Tibial nerve (tissue), 4 donors: ENCODE results near the gene GLRX. TPM values are rescaled to one million over a fixed set of nuclear protein-coding genes. Genes with fewer than 3 reads are reported as not detected.
A peak's percentile ranks its signal among the peaks of the same experiment; 100 is the strongest.

Experiments
- DNase-seq, 2 donors: peaks; one replicate each; pipeline ENCODE4 v3.0.0-alpha.2; 2019; ENCODE audit warnings: low spot score in 2 of 2
- H3K27ac ChIP-seq, 4 donors: fragments of 200-600 bp; sonication (generic) in 3 of 4; one replicate each; pipeline ENCODE4 v1.5.1; 2017 to 2019; ENCODE audit warnings: mild to moderate bottlenecking in 1 of 4
- H3K27me3 ChIP-seq, 2 donors: fragments of 200-600 bp; sonication (generic) in 1 of 2; one replicate each; pipeline versions ENCODE4 v1.5.1 to v1.6.0; 2017 to 2019
- H3K36me3 ChIP-seq, 3 donors: fragments of 200-600 bp; sonication (generic); one replicate each; pipeline ENCODE4 v1.5.1; 2018 to 2019
- H3K4me1 ChIP-seq, 4 donors: fragments of 200-600 bp; sonication (generic) in 3 of 4; one replicate each; pipeline ENCODE4 v1.5.1; 2017 to 2019
- H3K4me3 ChIP-seq, 4 donors: fragments of 200-600 bp; sonication (generic) in 3 of 4; one replicate each; pipeline ENCODE4 v1.5.1; 2017 to 2019; ENCODE audit warnings: mild to moderate bottlenecking in 1 of 4, moderate library complexity in 1 of 4
- H3K9me3 ChIP-seq, 4 donors: fragments of 200-600 bp; sonication (generic) in 3 of 4; one replicate each; pipeline ENCODE4 v1.5.1; 2017 to 2019
- EP300 ChIP-seq, 2 donors: sonication (generic); formaldehyde crosslinking; IDR thresholded peaks; one replicate each; pipeline ENCODE4 v1.6.1; 2017; ENCODE audit warnings: antibody characterized with exemption in 2 of 2, mild to moderate bottlenecking in 1 of 2
- POLR2A ChIP-seq, 2 donors: fragments of 450-650 bp; IDR thresholded peaks; one replicate each; pipeline ENCODE4 v1.6.1; 2017; ENCODE audit warnings: antibody characterized with exemption in 2 of 2, mild to moderate bottlenecking in 2 of 2, moderate library complexity in 2 of 2
- WGBS, 2 donors: methylation state at CpG; one replicate each; pipeline ENCODE4 v1.1.5; 2018; 5-methylcytosine and 5-hydroxymethylcytosine counted together
- total RNA-seq, 4 donors: library from RNA; depleted of rRNA; stranded (reverse); fragments of >200 nt; gene quantifications; one replicate each; pipeline ENCODE4 v1.1.0, GENCODE V29; 2016
- TF ChIP-seq, protein P1 (sequence below), 5 experiments: fragments of 200-600 bp in 3 of 5; fragments of 450-650 bp in 2 of 5; sonication (generic) in 3 of 5; IDR thresholded peaks; one replicate each; pipeline ENCODE4 v1.5.1; 2016 to 2019; ENCODE audit warnings: antibody characterized with exemption in 5 of 5, mild to moderate bottlenecking in 3 of 5, moderate library complexity in 2 of 5

Gene GLRX
- total RNA-seq, 4 donors from 2014 or later: 15.3 to 72.0 (median 40.4) TPM

DNA sequence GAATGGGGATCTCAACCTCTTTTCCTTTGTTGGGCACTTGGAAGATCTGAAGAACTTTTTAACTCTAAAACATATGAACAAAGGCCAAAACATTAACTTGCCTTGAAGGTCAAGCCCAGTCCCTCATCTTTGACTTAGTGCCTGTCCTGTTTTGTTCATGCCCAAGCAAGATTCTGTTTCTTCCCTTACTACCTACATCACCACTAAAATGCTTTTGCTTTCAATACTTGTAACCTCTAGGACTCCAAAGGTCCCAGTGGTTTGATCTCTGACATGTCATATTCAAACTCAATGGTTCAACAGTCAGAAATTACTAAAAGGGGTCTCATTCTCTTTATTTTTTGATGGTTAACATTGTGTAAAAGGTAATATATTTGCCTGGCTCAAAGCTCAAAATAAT lies 24.0 kb downstream of the GLRX start:
- Histone ChIP-seq H3K36me3 (peaks cover 0 to 20% (median 0%) of the 10 kb centered on the region in 3 donors), H3K4me1 (peaks cover 0 to 3% (median 0%) of the 10 kb centered on the region in 4 donors), H3K9me3 (no peaks in the 10 kb centered on the region), H3K27ac (no peak overlapping the region), H3K4me3 (no peak overlapping the region), H3K27me3 (no peaks in the 10 kb centered on the region)
- TF ChIP-seq POLR2A (IDR thresholded peaks at IDR 0.05) (no peak), EP300 (IDR thresholded peaks at IDR 0.05) (no peak)
- TF ChIP-seq, protein P1, sequence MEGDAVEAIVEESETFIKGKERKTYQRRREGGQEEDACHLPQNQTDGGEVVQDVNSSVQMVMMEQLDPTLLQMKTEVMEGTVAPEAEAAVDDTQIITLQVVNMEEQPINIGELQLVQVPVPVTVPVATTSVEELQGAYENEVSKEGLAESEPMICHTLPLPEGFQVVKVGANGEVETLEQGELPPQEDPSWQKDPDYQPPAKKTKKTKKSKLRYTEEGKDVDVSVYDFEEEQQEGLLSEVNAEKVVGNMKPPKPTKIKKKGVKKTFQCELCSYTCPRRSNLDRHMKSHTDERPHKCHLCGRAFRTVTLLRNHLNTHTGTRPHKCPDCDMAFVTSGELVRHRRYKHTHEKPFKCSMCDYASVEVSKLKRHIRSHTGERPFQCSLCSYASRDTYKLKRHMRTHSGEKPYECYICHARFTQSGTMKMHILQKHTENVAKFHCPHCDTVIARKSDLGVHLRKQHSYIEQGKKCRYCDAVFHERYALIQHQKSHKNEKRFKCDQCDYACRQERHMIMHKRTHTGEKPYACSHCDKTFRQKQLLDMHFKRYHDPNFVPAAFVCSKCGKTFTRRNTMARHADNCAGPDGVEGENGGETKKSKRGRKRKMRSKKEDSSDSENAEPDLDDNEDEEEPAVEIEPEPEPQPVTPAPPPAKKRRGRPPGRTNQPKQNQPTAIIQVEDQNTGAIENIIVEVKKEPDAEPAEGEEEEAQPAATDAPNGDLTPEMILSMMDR (IDR thresholded peaks at IDR 0.05): no peak
- no peak for DNase-seq

DNA sequence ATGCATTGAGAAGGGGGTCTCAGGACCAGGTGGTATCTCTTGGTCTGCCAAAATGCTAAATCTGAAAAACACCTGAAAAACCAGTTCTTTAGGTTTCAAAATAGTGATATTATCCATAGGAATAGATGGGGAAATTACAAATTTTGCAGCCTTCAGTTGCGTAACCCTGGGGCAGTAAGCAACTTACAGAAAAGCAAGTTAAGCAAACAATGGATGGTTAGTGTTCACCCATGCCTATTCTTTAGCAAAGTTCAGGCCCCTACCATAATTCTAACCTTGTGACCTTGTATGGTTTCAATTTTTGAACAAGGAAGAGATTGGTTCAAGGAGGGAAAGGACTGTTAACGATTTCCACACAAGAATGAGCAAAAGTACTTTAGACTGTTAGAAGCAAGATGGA lies 24.5 kb downstream of the GLRX start:
- H3K36me3 ChIP-seq: peaks cover 0 to 25% (median 0%) of the 10 kb centered on the region in 3 donors
- TF ChIP-seq, protein P1 (IDR thresholded peaks at IDR 0.05): no peak
- TF ChIP-seq POLR2A (IDR thresholded peaks at IDR 0.05): no peak
- TF ChIP-seq EP300 (IDR thresholded peaks at IDR 0.05): no peak
- H3K9me3 ChIP-seq: no peaks in the 10 kb centered on the region
- H3K27ac ChIP-seq: no peak overlapping the region
- no peak overlapping the region for H3K4me3 ChIP-seq
- DNase-seq: peak in 1 of 2 donors; percentile 2
- 71 to 76% methylated on average over 2 of the region's 2 CpGs for WGBS, 2 donors
- H3K27me3 ChIP-seq: no peaks in the 10 kb centered on the region
- H3K4me1 ChIP-seq: peaks cover 0 to 3% (median 0%) of the 10 kb centered on the region in 4 donors

DNA sequence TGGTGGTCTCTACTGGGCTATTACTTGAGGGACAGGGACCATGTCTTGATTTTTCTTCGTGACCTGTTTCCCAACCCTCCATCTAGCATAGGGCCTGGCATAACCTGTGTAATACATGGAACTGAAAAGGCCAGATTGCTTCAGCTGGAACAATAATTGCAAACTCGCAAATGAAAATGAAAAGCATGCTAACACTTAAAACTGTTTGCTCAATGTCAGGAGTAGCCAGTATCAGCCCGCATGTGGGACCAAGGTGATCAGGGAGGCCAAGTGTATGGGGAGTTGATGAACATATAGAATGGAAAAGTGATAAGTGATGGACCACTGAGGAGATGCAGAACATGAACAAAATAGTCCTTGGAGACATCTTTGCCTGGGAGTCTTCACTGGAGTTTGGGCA lies 25.2 kb downstream of the GLRX start:
- Histone ChIP-seq H3K27me3 (no peaks in the 10 kb centered on the region), H3K36me3 (peaks cover 0 to 32% (median 0%) of the 10 kb centered on the region in 3 donors), H3K9me3 (no peaks in the 10 kb centered on the region), H3K4me3 (no peak overlapping the region), H3K27ac (no peak overlapping the region), H3K4me1 (peaks cover 0 to 3% (median 0%) of the 10 kb centered on the region in 4 donors)
- WGBS, 2 donors: 96% methylated on average over 3 of the region's 3 CpGs
- TF ChIP-seq POLR2A (IDR thresholded peaks at IDR 0.05) (no peak), EP300 (IDR thresholded peaks at IDR 0.05) (no peak)
- TF ChIP-seq, protein P1 (IDR thresholded peaks at IDR 0.05): no peak
- DNase-seq: peak in 1 of 2 donors; percentile 0

DNA sequence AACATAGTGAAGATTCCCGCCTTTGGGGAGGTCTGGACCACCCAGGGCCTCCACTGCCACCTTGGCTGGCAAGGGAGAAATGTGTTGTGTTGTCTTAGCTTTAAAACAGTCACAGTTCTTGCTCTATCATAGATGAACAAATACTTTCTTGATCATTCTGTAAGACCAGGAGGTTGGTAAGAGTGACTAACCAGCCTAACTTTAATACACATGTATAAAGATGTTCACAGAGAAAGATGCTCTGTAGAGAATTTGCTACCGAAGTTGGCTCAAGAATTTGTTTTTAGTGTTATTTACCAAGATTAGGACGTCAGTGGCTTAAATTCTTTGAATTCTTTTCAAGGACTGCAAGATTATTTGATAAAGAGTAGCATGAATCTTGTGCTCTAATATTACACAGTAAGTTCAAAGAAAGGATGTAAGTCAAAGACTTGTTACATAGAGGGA lies 28.4 kb downstream of the GLRX start:
- Histone ChIP-seq H3K4me1 (peaks cover 0 to 3% (median 0%) of the 10 kb centered on the region in 4 donors), H3K27ac (peak overlapping the region in 1 of 4 donors; percentile 3), H3K4me3 (no peak overlapping the region), H3K36me3 (peaks cover 0 to 60% (median 0%) of the 10 kb centered on the region in 3 donors), H3K27me3 (no peaks in the 10 kb centered on the region), H3K9me3 (no peaks in the 10 kb centered on the region)
- TF ChIP-seq, protein P1 (IDR thresholded peaks at IDR 0.05): no peak
- TF ChIP-seq EP300 (IDR thresholded peaks at IDR 0.05) (no peak), POLR2A (IDR thresholded peaks at IDR 0.05) (no peak)
- WGBS, 2 donors: 45 to 51% methylated on average over 3 of the region's 3 CpGs
- no peak for DNase-seq

DNA sequence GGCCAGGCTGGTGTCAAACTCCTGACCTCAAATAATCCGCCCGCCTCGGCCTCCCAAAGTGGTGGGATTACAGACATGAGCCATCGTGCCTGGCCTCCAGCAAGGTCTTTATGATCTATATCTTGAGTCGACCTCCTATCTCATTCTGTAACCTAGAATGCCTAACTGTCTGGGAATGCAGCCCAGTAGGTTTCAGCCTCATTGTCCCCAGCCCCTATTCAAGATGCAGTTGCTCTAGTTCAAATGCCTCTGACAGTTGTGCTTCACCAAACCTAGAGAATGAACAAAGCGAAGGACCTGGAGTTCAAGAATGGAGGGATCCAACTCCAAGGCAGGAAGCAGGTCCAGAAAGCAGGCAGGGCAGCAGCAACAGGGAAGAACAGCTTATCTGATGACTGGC lies 30.8 kb downstream of the GLRX start:
- H3K9me3 ChIP-seq: no peaks in the 10 kb centered on the region
- H3K4me1 ChIP-seq: peaks cover 0 to 3% (median 0%) of the 10 kb centered on the region in 4 donors
- no peaks in the 10 kb centered on the region for H3K27me3 ChIP-seq
- peaks cover 0 to 82% (median 0%) of the 10 kb centered on the region in 3 donors for H3K36me3 ChIP-seq
- DNase-seq: no peak
- H3K4me3 ChIP-seq: no peak overlapping the region
- WGBS, 2 donors: 90 to 92% methylated on average over 6 of the region's 6 CpGs
- H3K27ac ChIP-seq: no peak overlapping the region
- TF ChIP-seq, protein P1 (IDR thresholded peaks at IDR 0.05): no peak
- TF ChIP-seq POLR2A (IDR thresholded peaks at IDR 0.05) (no peak), EP300 (IDR thresholded peaks at IDR 0.05) (no peak)
